Large intestine (tissue), 3 donors: ENCODE results near the gene DET1. TPM values are rescaled to one million over a fixed set of nuclear protein-coding genes. Genes with fewer than 3 reads are reported as not detected.
"Not testable (repeated sequence)": the region's sequence is repeated elsewhere in the genome, so short reads cannot be mapped to it uniquely, and the experiment has no call there.

Source experiments
- DNase-seq, 2 donors: peaks; one replicate each; pipeline versions ENCODE4 v3.0.0 to v3.0.0-alpha.2; 2013
- H3K27ac ChIP-seq: one replicate; pipeline ENCODE4 v1.5.1; 2013; ENCODE audit warnings: low read length
- H3K27me3 ChIP-seq: 2 replicates; pipeline ENCODE4 v1.6.1; 2013; ENCODE audit warnings: low read length; ENCODE audit not compliant: control insufficient read depth, insufficient read depth
- H3K36me3 ChIP-seq: 2 replicates; pipeline ENCODE4 v1.6.1; 2013; ENCODE audit warnings: low read length; ENCODE audit not compliant: control insufficient read depth, insufficient read depth
- H3K4me1 ChIP-seq: one replicate; pipeline ENCODE4 v1.6.1; 2013; ENCODE audit warnings: low read length; ENCODE audit not compliant: control insufficient read depth, insufficient read depth
- H3K4me3 ChIP-seq: one replicate; pipeline ENCODE4 v1.5.1; 2013; ENCODE audit warnings: low read length
- H3K9me3 ChIP-seq: one replicate; pipeline ENCODE4 v1.6.1; 2013; ENCODE audit warnings: mild to moderate bottlenecking, low read depth, low read length, moderate library complexity; ENCODE audit not compliant: control insufficient read depth
- WGBS: methylation state at CpG from one replicate; pipeline ENCODE4 v1.1.5; 2013; ENCODE audit warnings: low lambda C conversion rate; ENCODE audit not compliant: insufficient coverage; 5-methylcytosine and 5-hydroxymethylcytosine counted together
- polyA plus RNA-seq: library from polyadenylated mRNA; unstranded; fragments of 120-200 nt; gene quantifications from one replicate; pipeline ENCODE4 v1.2.1, GENCODE V29; 2013

DET1 gene
- polyA plus RNA-seq, 1 donor: 12.1 TPM

DNA sequence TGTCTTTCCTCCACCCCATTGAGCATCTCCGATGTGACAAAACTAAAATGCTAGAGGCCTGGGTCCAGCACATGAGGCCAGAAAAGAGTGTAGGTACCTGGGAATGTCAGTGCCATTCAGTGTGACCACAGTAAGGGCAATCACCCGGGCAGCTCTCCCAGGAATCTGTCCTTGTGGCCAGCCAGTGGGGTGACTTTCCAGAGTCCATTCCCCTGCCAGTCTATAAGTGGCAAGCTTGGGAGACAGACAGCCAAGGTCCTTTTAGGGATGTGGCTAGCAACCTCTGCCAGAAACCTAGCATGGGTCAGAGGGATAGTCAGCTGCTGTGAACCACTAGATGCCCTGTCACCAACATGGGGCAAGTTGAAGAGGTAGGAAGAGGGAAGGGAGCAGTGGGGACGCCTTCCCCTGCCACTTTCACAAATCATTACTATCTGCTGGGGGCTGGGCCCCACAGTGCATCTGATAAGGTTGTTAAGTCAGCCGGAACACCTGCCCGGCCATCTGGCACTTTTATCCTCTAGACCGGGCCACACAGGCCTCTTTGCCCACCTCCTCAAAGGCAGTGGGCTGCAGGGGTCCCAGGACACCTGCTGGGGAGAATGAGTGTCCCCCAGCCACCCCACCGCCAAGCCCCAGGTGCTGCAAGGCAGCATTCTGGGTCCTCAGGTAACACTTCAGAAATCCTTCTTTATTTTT lies 24.8 kb upstream of the DET1 start:
- peak in 1 of 2 donors; percentile 50 for DNase-seq
- Histone ChIP-seq H3K27ac (no peak overlapping the region), H3K4me3 (no peak overlapping the region), H3K4me1 (peaks cover 15% of the 10 kb centered on the region), H3K27me3 (no peaks in the 10 kb centered on the region), H3K9me3 (no peaks in the 10 kb centered on the region), H3K36me3 (no peaks in the 10 kb centered on the region)
- WGBS: no CpG with 5 or more reads among the region's 7 CpGs

DNA sequence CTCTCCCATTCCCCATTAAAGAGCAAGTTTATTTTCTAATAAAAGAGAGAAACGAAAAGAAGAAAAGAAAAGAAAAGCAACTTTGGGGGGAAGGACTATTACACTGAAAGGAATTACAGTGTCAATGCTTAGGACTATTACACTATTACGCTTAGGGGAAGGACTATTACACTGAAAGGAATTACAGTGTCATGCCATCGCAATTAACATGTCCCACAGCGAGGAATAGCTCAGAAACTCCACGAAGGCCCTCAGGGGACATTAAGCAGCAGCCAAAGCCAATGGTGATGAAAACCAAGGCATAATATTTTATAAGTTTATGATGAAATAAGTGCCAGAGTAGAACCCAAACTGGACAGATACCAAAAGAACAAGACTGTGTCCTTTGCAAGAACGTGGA lies 22.1 kb upstream of the DET1 start:
- Histone ChIP-seq H3K27ac (no peak overlapping the region), H3K9me3 (no peaks in the 10 kb centered on the region), H3K27me3 (no peaks in the 10 kb centered on the region), H3K4me3 (no peak overlapping the region), H3K36me3 (no peaks in the 10 kb centered on the region), H3K4me1 (peaks cover 19% of the 10 kb centered on the region)
- 87% methylated on average over 2 of the region's 6 CpGs for WGBS
- DNase-seq: no peak

DNA sequence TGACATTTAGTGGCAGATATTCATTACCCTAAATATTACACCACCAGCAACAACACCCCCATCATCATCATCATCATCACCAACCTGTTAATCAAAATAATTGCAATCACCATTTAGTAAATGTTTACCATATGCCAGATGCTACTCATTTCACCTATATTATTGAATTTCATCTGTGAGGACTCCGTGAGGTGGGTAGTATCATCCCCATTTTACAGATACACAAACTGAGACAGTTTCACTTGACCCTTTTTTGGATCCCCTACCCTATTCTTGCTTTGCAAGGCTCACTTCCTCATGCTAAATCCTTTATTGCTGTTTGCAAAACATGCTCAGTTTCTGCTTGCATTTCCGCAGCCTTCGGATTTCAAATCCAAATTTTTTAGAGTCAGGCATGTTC lies 18.3 kb upstream of the DET1 start:
- no peaks in the 10 kb centered on the region for H3K27me3 ChIP-seq
- no peak for DNase-seq
- H3K27ac ChIP-seq: no peak overlapping the region
- no peaks in the 10 kb centered on the region for H3K36me3 ChIP-seq
- peaks cover 9% of the 10 kb centered on the region for H3K4me1 ChIP-seq
- WGBS: 100% methylated on average over 3 of the region's 3 CpGs
- H3K4me3 ChIP-seq: no peak overlapping the region
- no peaks in the 10 kb centered on the region for H3K9me3 ChIP-seq

DNA sequence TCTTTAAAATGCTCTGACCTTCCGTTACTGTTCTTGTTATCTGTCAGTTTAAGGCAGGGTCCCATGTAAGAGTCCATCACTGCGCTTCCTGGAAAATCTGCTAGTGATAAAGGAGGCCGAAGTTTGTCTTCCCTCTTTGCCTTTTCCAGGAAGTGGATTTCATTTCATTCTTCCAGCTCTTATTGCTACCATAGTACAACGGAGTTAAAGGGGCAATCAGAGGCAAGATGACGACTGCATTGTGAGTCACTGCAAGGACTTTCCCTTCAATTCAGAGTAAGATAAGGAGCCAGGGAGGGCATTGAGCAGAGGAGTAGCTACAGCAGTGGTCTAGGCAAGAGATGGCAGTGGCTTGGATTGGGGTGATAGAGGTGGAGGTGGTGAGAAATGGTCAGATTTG lies 17.2 kb upstream of the DET1 start:
- WGBS: no CpG with 5 or more reads among the region's 5 CpGs
- Histone ChIP-seq H3K4me1 (peaks cover 9% of the 10 kb centered on the region), H3K27me3 (no peaks in the 10 kb centered on the region), H3K9me3 (no peaks in the 10 kb centered on the region), H3K4me3 (no peak overlapping the region), H3K36me3 (no peaks in the 10 kb centered on the region), H3K27ac (peak overlapping the region; percentile 10)
- DNase-seq: peak; percentile 83 to 94

DNA sequence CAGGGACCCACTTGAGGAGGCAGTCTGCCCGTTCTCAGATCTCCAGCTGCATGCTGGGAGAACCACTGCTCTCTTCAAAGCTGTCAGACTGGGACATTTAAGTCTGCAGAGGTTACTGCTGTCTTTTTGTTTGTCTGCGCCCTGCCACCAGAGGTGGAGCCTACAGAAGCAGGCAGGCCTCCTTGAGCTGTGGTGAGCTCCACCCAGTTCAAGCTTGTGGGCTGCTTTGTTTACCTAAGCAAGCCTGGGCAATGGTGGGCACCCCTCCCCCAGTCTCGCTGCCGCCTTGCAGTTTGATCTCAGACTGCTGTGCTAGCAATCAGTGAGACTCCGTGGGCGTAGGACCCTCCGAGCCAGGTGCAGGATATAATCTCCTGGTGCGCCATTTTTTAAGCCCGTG lies 13.1 kb upstream of the DET1 start:
- H3K4me1 ChIP-seq, H3K27ac ChIP-seq, H3K36me3 ChIP-seq, H3K4me3 ChIP-seq, H3K9me3 ChIP-seq, DNase-seq, H3K27me3 ChIP-seq: not testable (repeated sequence)
- WGBS: no CpG with 5 or more reads among the region's 9 CpGs

DNA sequence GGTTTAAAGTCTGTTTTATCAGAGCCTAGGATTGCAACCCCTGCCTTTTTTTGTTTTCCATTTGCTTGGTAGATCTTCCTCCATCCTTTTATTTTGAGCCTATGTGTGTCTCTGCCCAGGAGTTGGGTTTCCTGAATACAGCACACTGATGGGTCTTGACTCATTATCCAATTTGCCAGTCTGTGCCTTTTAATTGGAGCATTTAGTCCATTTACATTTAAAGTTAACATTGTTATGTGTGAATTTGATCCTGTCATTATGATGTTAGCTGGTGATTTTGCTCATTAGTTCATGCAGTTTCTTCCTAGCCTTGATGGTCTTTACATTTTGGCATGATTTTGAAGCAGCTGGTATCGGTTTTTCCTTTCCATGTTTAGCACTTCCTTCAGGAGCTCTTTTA lies 11.5 kb upstream of the DET1 start:
- not testable (repeated sequence) for H3K36me3 ChIP-seq, DNase-seq, H3K27me3 ChIP-seq, H3K9me3 ChIP-seq, H3K27ac ChIP-seq, H3K4me1 ChIP-seq, H3K4me3 ChIP-seq
- no CpG with 5 or more reads among the region's 1 CpG for WGBS

DNA sequence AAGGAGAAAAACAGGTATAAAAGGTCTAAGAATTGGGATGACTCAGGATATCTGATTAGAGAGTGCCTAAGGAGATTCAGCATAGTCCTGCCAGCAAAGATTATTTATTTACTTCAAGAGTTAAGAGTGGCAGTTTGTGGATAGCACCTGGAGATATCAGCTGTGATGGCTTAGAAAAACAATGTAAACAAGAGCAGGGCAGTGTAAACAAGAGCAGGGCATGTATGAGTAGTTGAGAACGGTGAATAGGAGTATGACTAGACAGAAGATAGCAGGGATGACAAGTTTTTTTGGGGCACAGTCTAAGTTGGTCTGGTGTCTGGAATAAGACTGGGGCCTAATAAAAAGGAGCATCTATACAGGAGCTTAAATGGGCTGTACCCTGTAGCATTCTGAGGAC lies 1.5 kb upstream of the DET1 start:
- not testable (repeated sequence) for H3K4me1 ChIP-seq, DNase-seq, H3K4me3 ChIP-seq, H3K9me3 ChIP-seq, H3K27me3 ChIP-seq, H3K27ac ChIP-seq, H3K36me3 ChIP-seq
- WGBS: no CpG with 5 or more reads among the region's 1 CpG

DNA sequence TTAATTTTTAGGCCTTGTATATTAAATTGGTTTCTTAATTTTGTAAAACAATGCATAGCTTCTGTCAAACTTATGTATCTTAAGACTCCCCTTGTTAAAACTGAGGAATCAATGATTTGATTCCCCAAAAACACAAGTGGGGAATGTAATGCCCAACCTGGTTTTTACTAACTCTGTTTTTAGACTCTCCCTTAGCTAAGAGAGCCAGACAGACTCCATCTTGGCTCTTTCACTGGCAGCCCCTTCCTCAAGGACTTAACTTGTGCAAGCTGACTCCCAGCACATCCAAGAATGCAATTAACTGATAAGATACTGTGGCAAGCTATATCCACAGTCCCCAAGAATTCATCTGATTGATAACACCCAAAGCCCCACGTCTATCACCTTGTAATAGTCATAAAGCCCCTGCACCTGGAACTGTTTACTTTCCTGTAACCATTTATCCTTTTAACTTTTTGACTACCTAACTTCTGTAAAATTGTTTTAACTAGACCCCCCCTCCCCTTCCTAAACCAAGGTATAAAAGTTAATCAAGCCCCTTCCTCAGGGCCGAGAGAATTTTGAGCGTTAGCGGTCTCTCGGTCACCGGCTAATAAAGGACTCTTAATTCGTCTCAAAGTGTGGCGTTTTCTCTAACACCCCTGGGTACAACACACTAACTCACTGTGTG lies 768 bp downstream of the DET1 start:
- not testable (repeated sequence) for H3K9me3 ChIP-seq, DNase-seq, H3K36me3 ChIP-seq, H3K4me1 ChIP-seq, H3K27me3 ChIP-seq
- Histone ChIP-seq H3K27ac (peak overlapping the region; percentile 54), H3K4me3 (peak overlapping the region; percentile 54)
- WGBS: no CpG with 5 or more reads among the region's 8 CpGs

DNA sequence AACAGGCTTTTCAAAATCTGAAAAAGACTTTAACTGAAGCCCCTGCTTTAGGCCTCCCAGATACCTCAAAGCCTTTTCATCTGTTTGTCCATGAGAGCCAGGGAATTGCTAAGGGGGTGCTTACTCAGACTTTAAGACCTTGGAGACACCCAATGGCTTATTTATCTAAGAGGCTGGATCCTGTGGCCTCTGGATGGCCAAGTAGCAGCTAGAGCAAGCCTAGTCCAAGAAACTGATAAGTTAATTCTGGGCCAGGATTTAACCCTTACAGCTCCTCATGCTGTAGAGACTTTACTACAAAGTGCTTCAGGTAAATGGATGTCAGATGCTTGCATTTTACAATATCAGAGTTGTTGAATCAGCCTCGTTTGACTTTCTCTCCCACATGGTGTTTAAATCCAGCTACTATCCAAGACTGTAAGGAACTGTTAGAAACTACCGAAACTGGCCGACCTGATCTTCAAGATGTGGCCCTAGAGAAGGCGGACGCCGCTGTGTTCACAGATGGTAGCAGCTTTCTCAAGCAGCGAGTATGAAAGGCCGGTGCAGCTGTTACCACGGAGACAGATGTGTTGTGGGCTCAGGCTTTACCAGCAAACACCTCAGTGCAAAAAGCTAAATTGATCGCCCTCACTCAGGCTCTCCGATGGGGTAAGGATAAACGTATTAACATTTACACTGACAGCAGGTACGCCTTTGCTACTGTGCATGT lies 3.3 kb downstream of the DET1 start:
- DNase-seq: no peak
- no peaks in the 10 kb centered on the region for H3K4me1 ChIP-seq
- H3K36me3 ChIP-seq: peaks cover 8% of the 10 kb centered on the region
- H3K27me3 ChIP-seq: no peaks in the 10 kb centered on the region
- no peaks in the 10 kb centered on the region for H3K9me3 ChIP-seq
- WGBS: no CpG with 5 or more reads among the region's 13 CpGs
- no peak overlapping the region for H3K27ac ChIP-seq
- H3K4me3 ChIP-seq: no peak overlapping the region

DNA sequence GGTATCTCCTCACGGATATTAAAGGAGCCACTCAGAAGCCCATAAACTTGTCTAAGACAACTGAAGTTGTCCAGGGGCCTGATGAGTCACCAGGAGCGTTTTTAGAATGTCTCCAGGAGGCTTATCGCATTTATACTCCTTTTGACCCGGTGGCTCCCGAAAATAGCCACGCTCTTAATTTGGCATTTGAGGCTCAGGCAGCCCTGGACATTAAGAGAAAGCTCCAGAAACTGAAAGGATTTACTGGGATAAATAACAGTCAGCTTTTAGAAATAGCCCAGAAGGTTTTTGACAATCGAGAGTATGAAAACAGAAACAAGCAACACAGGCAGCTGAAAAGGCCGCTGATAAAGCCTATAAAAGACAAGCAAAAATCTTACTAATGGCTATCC lies 4.1 kb downstream of the DET1 start:
- Histone ChIP-seq H3K4me1 (no peaks in the 10 kb centered on the region), H3K36me3 (peaks cover 8% of the 10 kb centered on the region), H3K9me3 (no peaks in the 10 kb centered on the region), H3K27me3 (no peaks in the 10 kb centered on the region), H3K4me3 (no peak overlapping the region), H3K27ac (no peak overlapping the region)
- DNase-seq: no peak
- WGBS: 36% methylated on average over 2 of the region's 8 CpGs
